GM12878 (cell line): ENCODE data around the gene RRBP1. TPM values are rescaled to one million over a fixed set of nuclear protein-coding genes. Genes with fewer than 3 reads are reported as not detected.

ENCODE experiments used
- ATAC-seq: fragments of 200-7000 bp; cut with Tn5 transposase; 3 replicates; pipeline ENCODE4 v1.9.1; 2020; ENCODE audit warnings: mild to moderate bottlenecking, moderate library complexity
- BruUV-seq: library from RNA; stranded (reverse); fragments of 400-500 nt; replicated peaks from 2 replicates; lab custom pipeline; 2021; lab: Mats Ljungman, UMichigan
- CTCF ChIA-PET: fragments of 300-600 bp; sonication (Branson Sonifier 250); formaldehyde crosslinking; extraction: SDS; loops from one replicate; lab custom pipeline; 2021; ENCODE audit warnings: inconsistent platforms; lab: Yijun Ruan, JAX
- POLR2A ChIA-PET: fragments of 350-600 bp; formaldehyde crosslinking; extraction: SDS; loops from one replicate; lab custom pipeline; 2021; ENCODE audit warnings: inconsistent platforms; lab: Charles Lee
- RAD21 ChIA-PET: fragments of 300-600 bp; sonication (Branson Sonifier 250); formaldehyde crosslinking; loops from one replicate; lab custom pipeline; 2023; ENCODE audit warnings: antibody characterized with exemption; ENCODE audit not compliant: unreplicated experiment; lab: Charles Lee
- SMC1A ChIA-PET: fragments of 300-600 bp; sonication (Branson Sonifier 250); formaldehyde crosslinking; loops from one replicate; lab custom pipeline; 2023; ENCODE audit not compliant: unreplicated experiment, uncharacterized antibody; lab: Charles Lee
- DNase-seq: peaks from one replicate; pipeline ENCODE4 v3.0.0-alpha.2; 2011; ENCODE audit warnings: low read depth, low spot score
- FAIRE-seq: peaks from 3 replicates; lab custom pipeline; 2011; peaks lifted over from hg19 to GRCh38; lab: Jason Lieb, UNC
- H2AFZ ChIP-seq: 2 replicates; pipeline ENCODE4 v1.6.0; 2011; ENCODE audit warnings: low read depth, low read length, control low read depth; ENCODE audit not compliant: control insufficient read depth
- H3K27ac ChIP-seq: 2 replicates; pipeline ENCODE4 v1.5.1; 2011; ENCODE audit warnings: control low read depth; ENCODE audit not compliant: control insufficient read depth, insufficient read depth
- H3K27me3 ChIP-seq, 2 experiments: replicated peaks in 1 of 2; 2 replicates each; pipeline versions ENCODE4 v1.6.0 to v1.6.1; 2011; ENCODE audit warnings: low read length in 1 of 2; ENCODE audit not compliant: control insufficient read depth in 2 of 2, insufficient read depth in 2 of 2
- H3K36me3 ChIP-seq, 2 experiments: 2 replicates each; pipeline ENCODE4 v1.5.1; 2011; ENCODE audit warnings: low read length in 1 of 2; ENCODE audit not compliant: control insufficient read depth in 2 of 2, insufficient read depth in 2 of 2
- H3K4me1 ChIP-seq: 2 replicates; pipeline ENCODE4 v1.6.1; 2011; ENCODE audit warnings: mild to moderate bottlenecking, low read length, moderate library complexity, mixed read lengths; ENCODE audit not compliant: control insufficient read depth, insufficient read depth
- H3K4me2 ChIP-seq: 2 replicates; pipeline ENCODE4 v1.6.0; 2011; ENCODE audit warnings: control low read depth; ENCODE audit not compliant: control insufficient read depth, insufficient read depth
- H3K4me3 ChIP-seq: fragments of 200-600 bp; sonication (generic); 2 replicates; pipeline ENCODE4 v1.5.1; 2016
- H3K79me2 ChIP-seq: 2 replicates; pipeline ENCODE4 v1.6.0; 2011; ENCODE audit warnings: low read length; ENCODE audit not compliant: control insufficient read depth, insufficient read depth
- H3K9ac ChIP-seq: 2 replicates; pipeline ENCODE4 v1.8.0; 2011; ENCODE audit warnings: low read length, control low read depth, mixed read lengths; ENCODE audit not compliant: control insufficient read depth, insufficient read depth
- H3K9me3 ChIP-seq: replicated peaks from 3 replicates; pipeline ENCODE4 v1.5.1; 2011; ENCODE audit warnings: mild to moderate bottlenecking, low read length; ENCODE audit not compliant: control insufficient read depth, insufficient read depth
- H4K20me1 ChIP-seq: 2 replicates; pipeline ENCODE4 v1.6.0; 2011; ENCODE audit not compliant: control insufficient read depth, insufficient read depth
- CBFB ChIP-seq: IDR thresholded peaks from 2 replicates; pipeline ENCODE4 v1.6.1; 2016; ENCODE audit warnings: antibody characterized with exemption, low read depth
- FOS ChIP-seq: IDR thresholded peaks from 3 replicates; pipeline ENCODE4 v1.6.1; 2011; ENCODE audit warnings: borderline replicate concordance; ENCODE audit not compliant: insufficient read length; ENCODE audit errors: extremely low read depth
- MTA2 ChIP-seq: fragments of 450-650 bp; IDR thresholded peaks from 2 replicates; pipeline ENCODE4 v1.6.1; 2016; ENCODE audit warnings: low read depth, mild to moderate bottlenecking, moderate library complexity
- RB1 ChIP-seq: fragments of 450-650 bp; formaldehyde crosslinking; IDR thresholded peaks from 2 replicates; pipeline ENCODE4 v1.6.1; 2017; ENCODE audit warnings: mild to moderate bottlenecking, borderline replicate concordance
- SREBF1 ChIP-seq: IDR thresholded peaks from 2 replicates; pipeline ENCODE4 v1.6.1; 2012; ENCODE audit warnings: mild to moderate bottlenecking, low read length
- WGBS: methylation state at CpG from one replicate; pipeline ENCODE4 v1.1.6; 2016; ENCODE audit warnings: low lambda C conversion rate; ENCODE audit not compliant: insufficient replicate concordance, insufficient coverage; ENCODE audit errors: missing lambda C conversion rate; 5-methylcytosine and 5-hydroxymethylcytosine counted together
- in situ Hi-C: fragments of 300-500 bp; cut with MboI; formaldehyde crosslinking; loops from 9 replicates; pipeline ENCODE4 v1.14.3; 2018; ENCODE audit warnings: mixed read lengths
- intact Hi-C: fragments of 100-400 bp; cut with micrococcal nuclease; formaldehyde crosslinking; loops from one replicate; pipeline ENCODE4 v1.14.2; 2022; ENCODE audit not compliant: unreplicated experiment
- polyA plus RNA-seq, 11 experiments: library from polyadenylated mRNA; depleted of rRNA in 4 of 11; unstranded in 6 of 11; stranded (reverse) in 5 of 11; fragments of >200 nt; fragmentation: Nextera tagmentation in 4 of 11; fragmentation: Illumina TruSeq in 1 of 11; extraction: Ambion mirVana in 4 of 11; extraction: Trizol in 1 of 11; gene quantifications; 1 replicate in 1 of 11; 2 replicates in 10 of 11; pipeline versions ENCODE4 v1.2.1 to v1.2.3, GENCODE V29; 2011 to 2016; ENCODE audit warnings: inconsistent platforms in 2 of 11, missing spikeins in 2 of 11, low read depth in 1 of 11
- total RNA-seq, 4 experiments: library from RNA; depleted of rRNA in 3 of 4; stranded (reverse); fragments of >200 nt in 3 of 4; fragmentation: Illumina TruSeq in 1 of 4; extraction: Trizol in 1 of 4; gene quantifications; 2 replicates each; pipeline versions ENCODE4 v1.2.1 to v1.2.3, GENCODE V29; 2013 to 2021
- TF ChIP-seq, protein P1 (sequence below): fragments of 450-650 bp; IDR thresholded peaks from 2 replicates; pipeline ENCODE4 v1.6.1; 2017; ENCODE audit warnings: mild to moderate bottlenecking, moderate library complexity
- TF ChIP-seq, protein P2 (sequence below): fragments of 450-650 bp; conservative IDR thresholded peaks from 2 replicates; pipeline ENCODE4 v1.6.1; 2017; ENCODE audit warnings: mild to moderate bottlenecking, moderate library complexity
- TF ChIP-seq, protein P3 (sequence below): fragments of 450-650 bp; formaldehyde crosslinking; IDR thresholded peaks from 2 replicates; pipeline ENCODE4 v1.4.0; 2020; ENCODE audit warnings: mild to moderate bottlenecking, moderate library complexity
- TF ChIP-seq, protein P4 (sequence below): IDR thresholded peaks from 2 replicates; pipeline ENCODE4 v1.6.1; 2011; ENCODE audit warnings: mild to moderate bottlenecking, low read depth, low read length, moderate library complexity; ENCODE audit not compliant: insufficient replicate concordance
- TF ChIP-seq, protein P5 (sequence below): fragments of 450-650 bp; IDR thresholded peaks from 2 replicates; pipeline ENCODE4 v1.6.1; 2014; ENCODE audit warnings: mild to moderate bottlenecking

The RRBP1 gene
- total and polyA plus RNA-seq, 10 of the 15 experiments (the other 5 are each of a cell fraction or from before 2014, with no cell fraction given) = 1.2 to 57.4 (median 24.6) TPM

DNA sequence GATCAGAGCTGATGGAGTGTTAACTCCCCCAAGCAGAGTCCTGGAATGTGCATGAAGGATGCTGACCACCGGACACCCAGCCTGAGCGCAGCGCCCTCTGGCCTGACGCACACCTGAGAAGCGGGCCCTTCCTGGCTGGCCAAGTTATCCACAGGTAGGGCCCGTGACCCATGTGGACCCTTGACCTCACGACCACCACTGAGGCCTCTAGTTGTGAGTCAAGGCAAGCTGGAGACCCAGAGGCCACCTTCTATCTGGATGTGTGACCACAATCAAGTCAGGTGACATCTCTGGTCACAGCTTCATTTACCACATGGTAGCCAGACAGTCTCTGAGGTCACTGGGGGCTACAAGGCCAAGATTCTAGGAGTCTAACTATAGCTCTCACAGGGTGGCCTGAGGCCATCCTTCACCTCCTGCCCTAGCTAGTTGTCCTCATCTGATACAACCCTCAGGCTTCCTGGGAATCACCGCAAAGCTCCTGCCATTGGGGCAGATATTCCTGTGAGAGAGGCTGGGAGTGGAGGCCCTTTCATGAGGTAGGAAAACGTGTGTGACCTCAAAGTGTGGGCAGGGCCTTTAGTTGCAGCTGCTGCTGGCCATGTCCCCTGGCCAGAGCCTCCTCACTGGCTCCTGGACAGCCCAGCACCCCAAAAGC, 59.1 kb downstream of the RRBP1 start:
- no peaks in the 10 kb centered on the region for H3K4me1 ChIP-seq
- H3K36me3 ChIP-seq = peaks cover 16 to 17% of the 10 kb centered on the region in 2 experiments; a peak in 3 of 4 replicates
- no peak overlapping the region for H3K9ac ChIP-seq
- ChIA-PET POLR2A (no interaction called here), RAD21 (no interaction called here), SMC1A (no interaction called here), CTCF (interaction anchor here (0.6 kb wide), 1 partner anchor 274 kb away, joined by 3 read pairs; no protein-coding TSS in a partner anchor)
- no peak for DNase-seq
- FAIRE-seq = no peak
- H3K4me2 ChIP-seq = no peak overlapping the region
- no peak for ATAC-seq
- 96% methylated on average over 9 of the region's 9 CpGs for WGBS
- H3K4me3 ChIP-seq = no peak overlapping the region
- H2AFZ ChIP-seq = no peak overlapping the region
- H3K79me2 ChIP-seq = no peaks in the 10 kb centered on the region
- H3K27me3 ChIP-seq = no peaks in the 10 kb centered on the region
- in situ Hi-C loops (no loop called here), intact Hi-C loops (no loop called here)
- H3K9me3 ChIP-seq = no peaks in the 10 kb centered on the region
- no peaks in the 10 kb centered on the region for H4K20me1 ChIP-seq
- BruUV-seq = no TSS peak
- H3K27ac ChIP-seq = no peak overlapping the region
- TF ChIP-seq RB1 (no peak), SREBF1 (no peak), CBFB (no peak), FOS (no peak), MTA2 (no peak)
- TF ChIP-seq, protein P1, sequence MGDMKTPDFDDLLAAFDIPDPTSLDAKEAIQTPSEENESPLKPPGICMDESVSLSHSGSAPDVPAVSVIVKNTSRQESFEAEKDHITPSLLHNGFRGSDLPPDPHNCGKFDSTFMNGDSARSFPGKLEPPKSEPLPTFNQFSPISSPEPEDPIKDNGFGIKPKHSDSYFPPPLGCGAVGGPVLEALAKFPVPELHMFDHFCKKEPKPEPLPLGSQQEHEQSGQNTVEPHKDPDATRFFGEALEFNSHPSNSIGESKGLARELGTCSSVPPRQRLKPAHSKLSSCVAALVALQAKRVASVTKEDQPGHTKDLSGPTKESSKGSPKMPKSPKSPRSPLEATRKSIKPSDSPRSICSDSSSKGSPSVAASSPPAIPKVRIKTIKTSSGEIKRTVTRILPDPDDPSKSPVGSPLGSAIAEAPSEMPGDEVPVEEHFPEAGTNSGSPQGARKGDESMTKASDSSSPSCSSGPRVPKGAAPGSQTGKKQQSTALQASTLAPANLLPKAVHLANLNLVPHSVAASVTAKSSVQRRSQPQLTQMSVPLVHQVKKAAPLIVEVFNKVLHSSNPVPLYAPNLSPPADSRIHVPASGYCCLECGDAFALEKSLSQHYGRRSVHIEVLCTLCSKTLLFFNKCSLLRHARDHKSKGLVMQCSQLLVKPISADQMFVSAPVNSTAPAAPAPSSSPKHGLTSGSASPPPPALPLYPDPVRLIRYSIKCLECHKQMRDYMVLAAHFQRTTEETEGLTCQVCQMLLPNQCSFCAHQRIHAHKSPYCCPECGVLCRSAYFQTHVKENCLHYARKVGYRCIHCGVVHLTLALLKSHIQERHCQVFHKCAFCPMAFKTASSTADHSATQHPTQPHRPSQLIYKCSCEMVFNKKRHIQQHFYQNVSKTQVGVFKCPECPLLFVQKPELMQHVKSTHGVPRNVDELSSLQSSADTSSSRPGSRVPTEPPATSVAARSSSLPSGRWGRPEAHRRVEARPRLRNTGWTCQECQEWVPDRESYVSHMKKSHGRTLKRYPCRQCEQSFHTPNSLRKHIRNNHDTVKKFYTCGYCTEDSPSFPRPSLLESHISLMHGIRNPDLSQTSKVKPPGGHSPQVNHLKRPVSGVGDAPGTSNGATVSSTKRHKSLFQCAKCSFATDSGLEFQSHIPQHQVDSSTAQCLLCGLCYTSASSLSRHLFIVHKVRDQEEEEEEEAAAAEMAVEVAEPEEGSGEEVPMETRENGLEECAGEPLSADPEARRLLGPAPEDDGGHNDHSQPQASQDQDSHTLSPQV = no peak
- TF ChIP-seq, protein P2, sequence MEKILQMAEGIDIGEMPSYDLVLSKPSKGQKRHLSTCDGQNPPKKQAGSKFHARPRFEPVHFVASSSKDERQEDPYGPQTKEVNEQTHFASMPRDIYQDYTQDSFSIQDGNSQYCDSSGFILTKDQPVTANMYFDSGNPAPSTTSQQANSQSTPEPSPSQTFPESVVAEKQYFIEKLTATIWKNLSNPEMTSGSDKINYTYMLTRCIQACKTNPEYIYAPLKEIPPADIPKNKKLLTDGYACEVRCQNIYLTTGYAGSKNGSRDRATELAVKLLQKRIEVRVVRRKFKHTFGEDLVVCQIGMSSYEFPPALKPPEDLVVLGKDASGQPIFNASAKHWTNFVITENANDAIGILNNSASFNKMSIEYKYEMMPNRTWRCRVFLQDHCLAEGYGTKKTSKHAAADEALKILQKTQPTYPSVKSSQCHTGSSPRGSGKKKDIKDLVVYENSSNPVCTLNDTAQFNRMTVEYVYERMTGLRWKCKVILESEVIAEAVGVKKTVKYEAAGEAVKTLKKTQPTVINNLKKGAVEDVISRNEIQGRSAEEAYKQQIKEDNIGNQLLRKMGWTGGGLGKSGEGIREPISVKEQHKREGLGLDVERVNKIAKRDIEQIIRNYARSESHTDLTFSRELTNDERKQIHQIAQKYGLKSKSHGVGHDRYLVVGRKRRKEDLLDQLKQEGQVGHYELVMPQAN = no peak
- TF ChIP-seq, protein P3, sequence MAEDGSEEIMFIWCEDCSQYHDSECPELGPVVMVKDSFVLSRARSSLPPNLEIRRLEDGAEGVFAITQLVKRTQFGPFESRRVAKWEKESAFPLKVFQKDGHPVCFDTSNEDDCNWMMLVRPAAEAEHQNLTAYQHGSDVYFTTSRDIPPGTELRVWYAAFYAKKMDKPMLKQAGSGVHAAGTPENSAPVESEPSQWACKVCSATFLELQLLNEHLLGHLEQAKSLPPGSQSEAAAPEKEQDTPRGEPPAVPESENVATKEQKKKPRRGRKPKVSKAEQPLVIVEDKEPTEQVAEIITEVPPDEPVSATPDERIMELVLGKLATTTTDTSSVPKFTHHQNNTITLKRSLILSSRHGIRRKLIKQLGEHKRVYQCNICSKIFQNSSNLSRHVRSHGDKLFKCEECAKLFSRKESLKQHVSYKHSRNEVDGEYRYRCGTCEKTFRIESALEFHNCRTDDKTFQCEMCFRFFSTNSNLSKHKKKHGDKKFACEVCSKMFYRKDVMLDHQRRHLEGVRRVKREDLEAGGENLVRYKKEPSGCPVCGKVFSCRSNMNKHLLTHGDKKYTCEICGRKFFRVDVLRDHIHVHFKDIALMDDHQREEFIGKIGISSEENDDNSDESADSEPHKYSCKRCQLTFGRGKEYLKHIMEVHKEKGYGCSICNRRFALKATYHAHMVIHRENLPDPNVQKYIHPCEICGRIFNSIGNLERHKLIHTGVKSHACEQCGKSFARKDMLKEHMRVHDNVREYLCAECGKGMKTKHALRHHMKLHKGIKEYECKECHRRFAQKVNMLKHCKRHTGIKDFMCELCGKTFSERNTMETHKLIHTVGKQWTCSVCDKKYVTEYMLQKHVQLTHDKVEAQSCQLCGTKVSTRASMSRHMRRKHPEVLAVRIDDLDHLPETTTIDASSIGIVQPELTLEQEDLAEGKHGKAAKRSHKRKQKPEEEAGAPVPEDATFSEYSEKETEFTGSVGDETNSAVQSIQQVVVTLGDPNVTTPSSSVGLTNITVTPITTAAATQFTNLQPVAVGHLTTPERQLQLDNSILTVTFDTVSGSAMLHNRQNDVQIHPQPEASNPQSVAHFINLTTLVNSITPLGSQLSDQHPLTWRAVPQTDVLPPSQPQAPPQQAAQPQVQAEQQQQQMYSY (CRISPR knock-in tag) = no peak
- TF ChIP-seq, protein P4, sequence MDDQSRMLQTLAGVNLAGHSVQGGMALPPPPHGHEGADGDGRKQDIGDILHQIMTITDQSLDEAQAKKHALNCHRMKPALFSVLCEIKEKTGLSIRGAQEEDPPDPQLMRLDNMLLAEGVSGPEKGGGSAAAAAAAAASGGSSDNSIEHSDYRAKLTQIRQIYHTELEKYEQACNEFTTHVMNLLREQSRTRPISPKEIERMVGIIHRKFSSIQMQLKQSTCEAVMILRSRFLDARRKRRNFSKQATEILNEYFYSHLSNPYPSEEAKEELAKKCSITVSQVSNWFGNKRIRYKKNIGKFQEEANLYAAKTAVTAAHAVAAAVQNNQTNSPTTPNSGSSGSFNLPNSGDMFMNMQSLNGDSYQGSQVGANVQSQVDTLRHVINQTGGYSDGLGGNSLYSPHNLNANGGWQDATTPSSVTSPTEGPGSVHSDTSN = no peak
- TF ChIP-seq, protein P5, sequence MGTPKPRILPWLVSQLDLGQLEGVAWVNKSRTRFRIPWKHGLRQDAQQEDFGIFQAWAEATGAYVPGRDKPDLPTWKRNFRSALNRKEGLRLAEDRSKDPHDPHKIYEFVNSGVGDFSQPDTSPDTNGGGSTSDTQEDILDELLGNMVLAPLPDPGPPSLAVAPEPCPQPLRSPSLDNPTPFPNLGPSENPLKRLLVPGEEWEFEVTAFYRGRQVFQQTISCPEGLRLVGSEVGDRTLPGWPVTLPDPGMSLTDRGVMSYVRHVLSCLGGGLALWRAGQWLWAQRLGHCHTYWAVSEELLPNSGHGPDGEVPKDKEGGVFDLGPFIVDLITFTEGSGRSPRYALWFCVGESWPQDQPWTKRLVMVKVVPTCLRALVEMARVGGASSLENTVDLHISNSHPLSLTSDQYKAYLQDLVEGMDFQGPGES = no peak
